Body of pancreas (tissue), 4 donors: ENCODE measurements around the gene KLHL29. TPM values are rescaled to one million over a fixed set of nuclear protein-coding genes. Genes with fewer than 3 reads are reported as not detected.

Source experiments
- ATAC-seq: fragments of 150-250 bp; one replicate; pipeline ENCODE4 v1.9.1; 2016
- DNase-seq, 4 donors: peaks; one replicate each; pipeline ENCODE4 v3.0.0-alpha.2; 2019
- H3K27ac ChIP-seq, 4 donors: fragments of 200-600 bp; sonication (generic); 1 replicate in 3 of 4; 2 replicates in 1 of 4; pipeline versions ENCODE4 v1.5.1 to v1.6.1; 2016 to 2019; ENCODE audit warnings: mild to moderate bottlenecking in 1 of 4, mixed read lengths in 1 of 4, moderate library complexity in 1 of 4
- H3K27me3 ChIP-seq, 2 donors: fragments of 200-600 bp; sonication (generic); one replicate each; pipeline ENCODE4 v1.6.0; 2016; ENCODE audit warnings: mild to moderate bottlenecking in 1 of 2
- H3K36me3 ChIP-seq, 2 donors: fragments of 200-600 bp; sonication (generic); replicated peaks in 1 of 2; 2 replicates each; pipeline ENCODE4 v1.5.1; 2016; ENCODE audit warnings: low read depth in 2 of 2; ENCODE audit not compliant: insufficient read depth in 1 of 2
- H3K4me1 ChIP-seq: fragments of 200-600 bp; sonication (generic); one replicate; pipeline ENCODE4 v1.6.0; 2016
- H3K4me3 ChIP-seq, 2 donors: fragments of 200-600 bp; sonication (generic); 1 replicate in 1 of 2; 2 replicates in 1 of 2; pipeline ENCODE4 v1.5.1; 2016 to 2019
- H3K9me3 ChIP-seq, 3 donors: fragments of 200-600 bp; sonication (generic); 1 replicate in 2 of 3; 2 replicates in 1 of 3; pipeline ENCODE4 v1.5.1; 2016
- POLR2A ChIP-seq, 3 donors: fragments of 450-650 bp; IDR thresholded peaks; one replicate each; pipeline ENCODE4 v1.6.1; 2016; ENCODE audit warnings: antibody characterized with exemption in 3 of 3, mild to moderate bottlenecking in 2 of 3
- WGBS, 2 donors: methylation state at CpG; one replicate each; pipeline ENCODE4 v1.1.5; 2017; 5-methylcytosine and 5-hydroxymethylcytosine counted together
- intact Hi-C: fragments of 100-400 bp; cut with DNase I; formaldehyde crosslinking; loops from one replicate; pipeline ENCODE4 v1.15.1; 2023
- total RNA-seq, 2 donors: library from RNA; depleted of rRNA; stranded (reverse); fragments of >200 nt; gene quantifications; one replicate each; pipeline ENCODE4 v1.1.0, GENCODE V29; 2016
- TF ChIP-seq, protein P1 (sequence below), 7 experiments: fragments of 450-650 bp in 4 of 7; fragments of 200-600 bp in 3 of 7; sonication (generic) in 3 of 7; IDR thresholded peaks; one replicate each; pipeline ENCODE4 v1.5.1; 2016 to 2019; ENCODE audit warnings: antibody characterized with exemption in 7 of 7

KLHL29 gene
- total RNA-seq, 2 donors from 2014 or later: 4.0 to 4.4 TPM

DNA sequence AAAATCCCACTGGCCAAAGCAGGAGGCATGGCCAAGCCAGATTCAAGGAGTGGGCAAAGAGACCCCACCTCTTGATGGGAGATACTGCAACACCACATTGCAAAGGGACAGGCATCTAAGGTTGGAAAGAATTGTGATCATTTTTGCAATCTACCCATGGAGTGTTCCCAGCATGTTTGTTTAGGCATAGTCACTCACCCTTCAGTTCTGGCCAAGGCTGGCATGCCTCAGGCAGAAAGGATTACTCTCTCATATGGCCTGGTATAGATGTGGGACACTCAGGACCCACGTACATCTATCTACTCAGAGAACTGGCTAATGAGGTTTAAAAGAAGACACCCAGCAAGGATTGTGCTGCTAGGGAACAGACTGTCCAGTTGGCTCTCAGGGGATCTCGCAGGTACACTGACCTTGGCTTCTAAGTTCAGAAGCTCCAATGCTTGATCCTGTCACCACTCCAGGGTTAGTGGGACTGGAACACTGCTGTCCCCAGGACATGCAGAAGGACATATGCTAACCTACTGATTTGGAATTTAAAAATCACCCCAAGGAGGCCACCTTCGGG lies 183.7 kb downstream of the KLHL29 start:
- Histone ChIP-seq H3K27ac (no peak overlapping the region), H3K27me3 (no peaks in the 10 kb centered on the region), H3K4me3 (no peak overlapping the region), H3K36me3 (no peaks in the 10 kb centered on the region), H3K4me1 (peaks cover 10% of the 10 kb centered on the region), H3K9me3 (no peaks in the 10 kb centered on the region)
- DNase-seq (no peak), ATAC-seq (no peak)
- intact Hi-C loops: no loop called here
- TF ChIP-seq, protein P1, sequence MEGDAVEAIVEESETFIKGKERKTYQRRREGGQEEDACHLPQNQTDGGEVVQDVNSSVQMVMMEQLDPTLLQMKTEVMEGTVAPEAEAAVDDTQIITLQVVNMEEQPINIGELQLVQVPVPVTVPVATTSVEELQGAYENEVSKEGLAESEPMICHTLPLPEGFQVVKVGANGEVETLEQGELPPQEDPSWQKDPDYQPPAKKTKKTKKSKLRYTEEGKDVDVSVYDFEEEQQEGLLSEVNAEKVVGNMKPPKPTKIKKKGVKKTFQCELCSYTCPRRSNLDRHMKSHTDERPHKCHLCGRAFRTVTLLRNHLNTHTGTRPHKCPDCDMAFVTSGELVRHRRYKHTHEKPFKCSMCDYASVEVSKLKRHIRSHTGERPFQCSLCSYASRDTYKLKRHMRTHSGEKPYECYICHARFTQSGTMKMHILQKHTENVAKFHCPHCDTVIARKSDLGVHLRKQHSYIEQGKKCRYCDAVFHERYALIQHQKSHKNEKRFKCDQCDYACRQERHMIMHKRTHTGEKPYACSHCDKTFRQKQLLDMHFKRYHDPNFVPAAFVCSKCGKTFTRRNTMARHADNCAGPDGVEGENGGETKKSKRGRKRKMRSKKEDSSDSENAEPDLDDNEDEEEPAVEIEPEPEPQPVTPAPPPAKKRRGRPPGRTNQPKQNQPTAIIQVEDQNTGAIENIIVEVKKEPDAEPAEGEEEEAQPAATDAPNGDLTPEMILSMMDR (IDR thresholded peaks at IDR 0.05): no peak
- TF ChIP-seq POLR2A (IDR thresholded peaks at IDR 0.05): no peak
- 43 to 49% methylated on average over 3 of the region's 3 CpGs for WGBS, 2 donors

GRCh38 chr2:23569761-23570365 lies 184.9 kb downstream of the KLHL29 start:
- no peaks in the 10 kb centered on the region for H3K4me1 ChIP-seq
- TF ChIP-seq, protein P1 (IDR thresholded peaks at IDR 0.05): no peak
- TF ChIP-seq POLR2A (IDR thresholded peaks at IDR 0.05): no peak
- H3K27me3 ChIP-seq: no peaks in the 10 kb centered on the region
- H3K27ac ChIP-seq: no peak overlapping the region
- 72 to 76% methylated on average over 12 of the region's 12 CpGs for WGBS, 2 donors
- H3K9me3 ChIP-seq: no peaks in the 10 kb centered on the region
- ATAC-seq (no peak), DNase-seq (no peak)
- no peak overlapping the region for H3K4me3 ChIP-seq
- no peaks in the 10 kb centered on the region for H3K36me3 ChIP-seq
- intact Hi-C loops: no loop called here

DNA sequence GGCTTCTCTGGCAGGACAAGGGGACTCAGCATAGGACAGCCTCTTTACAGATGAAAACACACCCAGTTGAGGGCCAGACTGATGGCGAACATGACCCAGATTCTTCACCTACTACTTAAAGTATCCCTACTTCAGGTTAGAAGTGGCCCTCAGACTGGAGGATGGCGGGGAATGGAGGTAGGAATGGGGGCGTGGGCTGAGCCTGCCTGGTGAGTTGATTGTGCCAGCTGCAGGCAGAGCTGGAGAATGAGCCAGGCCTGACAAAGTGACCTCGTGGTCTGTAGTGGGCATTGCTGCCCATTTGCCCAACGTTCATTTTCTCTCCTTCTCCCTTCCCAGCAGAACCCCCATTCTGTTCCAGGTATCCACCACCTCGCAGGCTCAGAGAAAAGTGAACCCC lies 186.1 kb downstream of the KLHL29 start:
- Histone ChIP-seq H3K9me3 (no peaks in the 10 kb centered on the region), H3K27ac (no peak overlapping the region), H3K4me3 (no peak overlapping the region), H3K4me1 (no peaks in the 10 kb centered on the region), H3K27me3 (no peaks in the 10 kb centered on the region), H3K36me3 (no peaks in the 10 kb centered on the region)
- DNase-seq (no peak), ATAC-seq (no peak)
- 63 to 65% methylated on average over 6 of the region's 6 CpGs for WGBS, 2 donors
- intact Hi-C loops: no loop called here
- no peak for TF ChIP-seq POLR2A (IDR thresholded peaks at IDR 0.05)
- TF ChIP-seq, protein P1 (IDR thresholded peaks at IDR 0.05): no peak

- Histone ChIP-seq H3K27ac (no peak overlapping the region), H3K4me3 (no peak overlapping the region), H3K36me3 (no peaks in the 10 kb centered on the region), H3K9me3 (no peaks in the 10 kb centered on the region), H3K4me1 (no peaks in the 10 kb centered on the region), H3K27me3 (no peaks in the 10 kb centered on the region)
- ATAC-seq (no peak), DNase-seq (no peak)
- no peak for TF ChIP-seq POLR2A (IDR thresholded peaks at IDR 0.05)
- TF ChIP-seq, protein P1 (IDR thresholded peaks at IDR 0.05): no peak
- intact Hi-C loops: no loop called here
- 61 to 78% methylated on average over 12 of the region's 12 CpGs for WGBS, 2 donors
Observed at GRCh38 chr2:23571527-23572282, 186.7 kb downstream of the KLHL29 start.
